ENCODE measurements around the gene NOS1. TPM values are rescaled to one million over a fixed set of nuclear protein-coding genes. Genes with fewer than 3 reads are reported as not detected.
"Not testable (repeated sequence)": the region's sequence is repeated elsewhere in the genome, so short reads cannot be mapped to it uniquely, and the experiment has no call there.

NOS1 gene
- total RNA-seq, 1 donor from 2014 or later: 0.05 TPM

GRCh38 chr12:117403586-117404139 lies 42.2 kb upstream of the NOS1 start:
- TF ChIP-seq, protein P1, sequence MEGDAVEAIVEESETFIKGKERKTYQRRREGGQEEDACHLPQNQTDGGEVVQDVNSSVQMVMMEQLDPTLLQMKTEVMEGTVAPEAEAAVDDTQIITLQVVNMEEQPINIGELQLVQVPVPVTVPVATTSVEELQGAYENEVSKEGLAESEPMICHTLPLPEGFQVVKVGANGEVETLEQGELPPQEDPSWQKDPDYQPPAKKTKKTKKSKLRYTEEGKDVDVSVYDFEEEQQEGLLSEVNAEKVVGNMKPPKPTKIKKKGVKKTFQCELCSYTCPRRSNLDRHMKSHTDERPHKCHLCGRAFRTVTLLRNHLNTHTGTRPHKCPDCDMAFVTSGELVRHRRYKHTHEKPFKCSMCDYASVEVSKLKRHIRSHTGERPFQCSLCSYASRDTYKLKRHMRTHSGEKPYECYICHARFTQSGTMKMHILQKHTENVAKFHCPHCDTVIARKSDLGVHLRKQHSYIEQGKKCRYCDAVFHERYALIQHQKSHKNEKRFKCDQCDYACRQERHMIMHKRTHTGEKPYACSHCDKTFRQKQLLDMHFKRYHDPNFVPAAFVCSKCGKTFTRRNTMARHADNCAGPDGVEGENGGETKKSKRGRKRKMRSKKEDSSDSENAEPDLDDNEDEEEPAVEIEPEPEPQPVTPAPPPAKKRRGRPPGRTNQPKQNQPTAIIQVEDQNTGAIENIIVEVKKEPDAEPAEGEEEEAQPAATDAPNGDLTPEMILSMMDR (IDR thresholded peaks at IDR 0.05; ENCODE audit: unreplicated experiment): no peak
- Mint-ChIP-seq H3K9me3 (ENCODE audit: unreplicated experiment) (no peaks in the 10 kb centered on the region), H3K4me1 (ENCODE audit: unreplicated experiment) (peaks cover 3% of the 10 kb centered on the region), H3K27me3 (ENCODE audit: unreplicated experiment) (peaks cover 6% of the 10 kb centered on the region), H3K27ac (ENCODE audit: unreplicated experiment) (no peak overlapping the region), H3K4me3 (ENCODE audit: unreplicated experiment) (no peak overlapping the region), H3K36me3 (ENCODE audit: low read depth, unreplicated experiment) (no peaks in the 10 kb centered on the region)
- DNase-seq (ENCODE audit: low spot score): no peak

DNA sequence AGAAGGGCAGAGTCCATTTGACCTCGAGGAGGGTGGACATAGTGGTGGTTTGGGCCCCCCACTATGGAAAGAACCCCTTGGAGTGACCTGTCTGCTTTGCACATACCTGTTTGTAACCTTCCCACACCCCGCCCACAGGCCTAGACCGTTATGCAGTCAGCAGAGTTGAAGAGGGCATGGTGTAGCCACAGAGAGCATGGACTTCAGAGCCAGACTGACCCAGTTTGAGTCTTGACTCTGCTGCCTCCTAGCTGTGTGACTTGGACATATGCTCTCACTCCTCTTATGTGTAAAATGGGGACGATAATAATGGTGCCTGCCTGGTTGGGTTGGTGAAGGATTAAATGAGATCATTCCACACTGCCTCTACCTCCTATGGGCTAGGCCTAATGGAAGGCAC lies 40.9 kb upstream of the NOS1 start:
- no peaks in the 10 kb centered on the region for H3K9me3 Mint-ChIP-seq (ENCODE audit: unreplicated experiment)
- H3K27ac Mint-ChIP-seq (ENCODE audit: unreplicated experiment): no peak overlapping the region
- H3K36me3 Mint-ChIP-seq (ENCODE audit: low read depth, unreplicated experiment): no peaks in the 10 kb centered on the region
- no peaks in the 10 kb centered on the region for H3K4me1 Mint-ChIP-seq (ENCODE audit: unreplicated experiment)
- H3K27me3 Mint-ChIP-seq (ENCODE audit: unreplicated experiment): peaks cover 6% of the 10 kb centered on the region
- TF ChIP-seq, protein P1 (IDR thresholded peaks at IDR 0.05; ENCODE audit: unreplicated experiment): no peak
- H3K4me3 Mint-ChIP-seq (ENCODE audit: unreplicated experiment): no peak overlapping the region
- DNase-seq (ENCODE audit: low spot score): no peak

- Mint-ChIP-seq H3K36me3 (ENCODE audit: low read depth, unreplicated experiment) (no peaks in the 10 kb centered on the region), H3K4me1 (ENCODE audit: unreplicated experiment) (no peaks in the 10 kb centered on the region), H3K27ac (ENCODE audit: unreplicated experiment) (no peak overlapping the region), H3K4me3 (ENCODE audit: unreplicated experiment) (no peak overlapping the region), H3K27me3 (ENCODE audit: unreplicated experiment) (peaks cover 3% of the 10 kb centered on the region), H3K9me3 (ENCODE audit: unreplicated experiment) (no peaks in the 10 kb centered on the region)
- TF ChIP-seq, protein P1 (IDR thresholded peaks at IDR 0.05; ENCODE audit: unreplicated experiment): no peak
- DNase-seq (ENCODE audit: low spot score): no peak
Observed at GRCh38 chr12:117400912-117401311, 39.5 kb upstream of the NOS1 start.

DNA sequence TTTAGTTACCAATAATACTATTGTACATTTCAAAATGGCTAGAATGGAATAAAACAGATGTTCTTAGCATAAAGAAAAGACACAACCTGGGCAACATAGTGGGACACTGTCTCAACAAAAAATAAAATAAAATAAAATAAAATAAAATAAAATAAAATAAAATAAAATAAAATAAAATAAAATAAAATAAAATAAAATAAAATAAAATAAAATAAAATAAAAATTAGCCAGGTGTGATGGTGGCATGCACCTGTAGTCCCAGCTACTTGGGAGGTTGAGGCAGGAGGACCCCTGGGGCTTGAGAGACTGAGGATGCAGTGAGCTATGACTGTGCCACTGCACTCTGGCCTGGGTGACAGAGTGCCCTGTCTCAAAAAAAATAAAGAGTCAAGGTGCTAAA lies 37.1 kb upstream of the NOS1 start:
- H3K36me3 Mint-ChIP-seq (ENCODE audit: low read depth, unreplicated experiment); H3K27me3 Mint-ChIP-seq (ENCODE audit: unreplicated experiment): not testable (repeated sequence)

GRCh38 chr12:117395766-117396165 lies 34.3 kb upstream of the NOS1 start:
- Mint-ChIP-seq H3K36me3 (ENCODE audit: low read depth, unreplicated experiment) (no peaks in the 10 kb centered on the region), H3K4me3 (ENCODE audit: unreplicated experiment) (no peak overlapping the region), H3K27me3 (ENCODE audit: unreplicated experiment) (peaks cover 3% of the 10 kb centered on the region), H3K4me1 (ENCODE audit: unreplicated experiment) (no peaks in the 10 kb centered on the region), H3K27ac (ENCODE audit: unreplicated experiment) (no peak overlapping the region), H3K9me3 (ENCODE audit: unreplicated experiment) (no peaks in the 10 kb centered on the region)
- no peak for DNase-seq (ENCODE audit: low spot score)
- TF ChIP-seq, protein P1 (IDR thresholded peaks at IDR 0.05; ENCODE audit: unreplicated experiment): no peak

More for the DNA sequence above, 37.1 kb upstream of the NOS1 start:
- DNase-seq (ENCODE audit: low spot score); H3K4me1 Mint-ChIP-seq (ENCODE audit: unreplicated experiment); H3K9me3 Mint-ChIP-seq (ENCODE audit: unreplicated experiment); H3K4me3 Mint-ChIP-seq (ENCODE audit: unreplicated experiment); H3K27ac Mint-ChIP-seq (ENCODE audit: unreplicated experiment): not testable (repeated sequence)
